HG03457 (cell line): Measurements from ENCODE around the gene CLDN8.

ENCODE experiments used
- ATAC-seq: cut with Tn5 transposase; IDR thresholded peaks from one replicate; pipeline ENCODE4 v1.9.1; 2021; ENCODE audit warnings: moderate number of reproducible peaks; ENCODE audit not compliant: unreplicated experiment

Gene CLDN8

GRCh38 chr21:30216041-30216723 is at the start of gene CLDN8:
Gene CLDN8, minus strand, starts transcription at chr21:30216097. Its CDS starts 172 bp downstream, at chr21:30215925.
- ATAC-seq: no peak

GRCh38 chr21:30257773-30258172 is 41.9 kb upstream of the CLDN8 start:
- no peak for ATAC-seq

- ATAC-seq: no peak
Observed at GRCh38 chr21:30256100-30256499, 40.2 kb upstream of the CLDN8 start.

- no peak for ATAC-seq
Observed at GRCh38 chr21:30255679-30256078, 39.8 kb upstream of the CLDN8 start.

GRCh38 chr21:30251781-30252180 is 35.9 kb upstream of the CLDN8 start:
- no peak for ATAC-seq

- no peak for ATAC-seq
Observed at GRCh38 chr21:30249936-30250335, 34.0 kb upstream of the CLDN8 start.

- ATAC-seq: no peak
Observed at GRCh38 chr21:30248844-30249243, 32.9 kb upstream of the CLDN8 start.

GRCh38 chr21:30245061-30245460 is 29.2 kb upstream of the CLDN8 start:
- ATAC-seq: no peak

GRCh38 chr21:30243691-30244090 is 27.8 kb upstream of the CLDN8 start:
- no peak for ATAC-seq

GRCh38 chr21:30240661-30241060 is 24.8 kb upstream of the CLDN8 start:
- ATAC-seq: no peak

GRCh38 chr21:30238168-30238567 is 22.3 kb upstream of the CLDN8 start:
- no peak for ATAC-seq

GRCh38 chr21:30234643-30235042 is 18.7 kb upstream of the CLDN8 start:
- ATAC-seq: no peak

GRCh38 chr21:30234050-30234449 is 18.2 kb upstream of the CLDN8 start:
- no peak for ATAC-seq

- no peak for ATAC-seq
Observed at GRCh38 chr21:30233228-30234020, 17.5 kb upstream of the CLDN8 start.

- ATAC-seq: no peak
Observed at GRCh38 chr21:30232011-30232410, 16.1 kb upstream of the CLDN8 start.

GRCh38 chr21:30227633-30228404 is 11.9 kb upstream of the CLDN8 start:
- no peak for ATAC-seq

GRCh38 chr21:30227128-30227527 is 11.2 kb upstream of the CLDN8 start:
- no peak for ATAC-seq

- ATAC-seq: no peak
Observed at GRCh38 chr21:30223596-30223995, 7.7 kb upstream of the CLDN8 start.

GRCh38 chr21:30222724-30223123 is 6.8 kb upstream of the CLDN8 start:
- ATAC-seq: no peak

GRCh38 chr21:30211071-30211470 is 4.8 kb downstream of the CLDN8 start:
- no peak for ATAC-seq

GRCh38 chr21:30209601-30210000 is 6.3 kb downstream of the CLDN8 start:
- no peak for ATAC-seq

GRCh38 chr21:30207252-30207579 is 8.7 kb downstream of the CLDN8 start:
- ATAC-seq: no peak
